ENCODE data around the gene NCEH1. TPM values are rescaled to one million over a fixed set of nuclear protein-coding genes. Genes with fewer than 3 reads are reported as not detected.

Gene NCEH1
- total and polyA plus RNA-seq, 10 of the 15 experiments (the other 5 are each of a cell fraction or from before 2014, with no cell fraction given): 1.8 to 8.1 (median 4.5) TPM

GRCh38 chr3:172651936-172652625 lies 58.8 kb downstream of the NCEH1 start:
- in situ Hi-C loops (cut with MboI): loop anchor here (25.0 kb wide), 1 partner anchor 315 kb away; no protein-coding TSS in a partner anchor
- no peak for ATAC-seq
- FAIRE-seq: no peak
- Histone ChIP-seq H3K27me3 (replicated peaks in 1 of 2; ENCODE audit: control insufficient read depth in 2 of 2, insufficient read depth in 2 of 2, low read length in 1 of 2) (no peaks in the 10 kb centered on the region), H3K4me3 (no peak overlapping the region), H3K4me1 (ENCODE audit: control insufficient read depth, insufficient read depth, low read length) (no peaks in the 10 kb centered on the region), H3K9me3 (replicated peaks; ENCODE audit: control insufficient read depth, insufficient read depth, low read length) (no peaks in the 10 kb centered on the region), H4K20me1 (ENCODE audit: control insufficient read depth, insufficient read depth) (no peaks in the 10 kb centered on the region), H3K27ac (ENCODE audit: control insufficient read depth, insufficient read depth) (no peak overlapping the region), H3K79me2 (ENCODE audit: control insufficient read depth, insufficient read depth, low read length) (no peaks in the 10 kb centered on the region), H3K36me3 (ENCODE audit: control insufficient read depth in 2 of 2, insufficient read depth in 2 of 2, low read length in 1 of 2) (no peaks in the 10 kb centered on the region), H2AFZ (ENCODE audit: control insufficient read depth, low read depth, low read length) (no peak overlapping the region), H3K9ac (ENCODE audit: control insufficient read depth, insufficient read depth, low read length) (no peak overlapping the region), H3K4me2 (ENCODE audit: control insufficient read depth, insufficient read depth) (no peak overlapping the region)
- ChIA-PET SMC1A (ENCODE audit: uncharacterized antibody, unreplicated experiment) (interaction anchor here (0.9 to 1.2 kb wide), 3 partner anchors 10 to 21 kb away, joined by 3 read pairs; no protein-coding TSS in a partner anchor), POLR2A (no interaction called here), CTCF (interaction anchor here (0.6 to 2.5 kb wide), 4 partner anchors 17 to 1100 kb away, joined by 3 to 12 read pairs (median 4); no protein-coding TSS in a partner anchor), RAD21 (ENCODE audit: unreplicated experiment) (no interaction called here)
- WGBS (ENCODE audit: insufficient coverage, insufficient replicate concordance, low lambda C conversion rate, missing lambda C conversion rate): 56% methylated on average over 1 of the region's 1 CpG
- BruUV-seq (replicated peaks): no TSS peak
- DNase-seq (ENCODE audit: low read depth, low spot score): no peak
- TF ChIP-seq ZNF592 (IDR thresholded peaks at IDR 0.05) (no peak), BCL3 (IDR thresholded peaks at IDR 0.05; ENCODE audit: borderline replicate concordance, insufficient read depth, low read depth, low read length, poor library complexity, severe bottlenecking) (no peak), POLR2AphosphoS2 (IDR thresholded peaks at IDR 0.05; ENCODE audit: low read depth, low read length) (no peak), CREB1 (IDR thresholded peaks at IDR 0.05; ENCODE audit: low read depth) (no peak), MTA2 (IDR thresholded peaks at IDR 0.05; ENCODE audit: low read depth) (no peak), WRNIP1 (IDR thresholded peaks at IDR 0.05; ENCODE audit: borderline replicate concordance, low read depth, low read length) (no peak), MEF2A (IDR thresholded peaks at IDR 0.05; ENCODE audit: insufficient read depth, low read depth, low read length) (no peak), ASH2L (IDR thresholded peaks at IDR 0.05; ENCODE audit: borderline replicate concordance, low read depth) (no peak), DPF2 (IDR thresholded peaks at IDR 0.05) (no peak)
- intact Hi-C loops (cut with micrococcal nuclease; ENCODE audit: unreplicated experiment): no loop called here
